Measurements from ENCODE around the gene ZBTB46. TPM values are rescaled to one million over a fixed set of nuclear protein-coding genes. Genes with fewer than 3 reads are reported as not detected.

Gene ZBTB46
- total RNA-seq, 1 experiment from 2014 or later = 15.9 TPM

DNA sequence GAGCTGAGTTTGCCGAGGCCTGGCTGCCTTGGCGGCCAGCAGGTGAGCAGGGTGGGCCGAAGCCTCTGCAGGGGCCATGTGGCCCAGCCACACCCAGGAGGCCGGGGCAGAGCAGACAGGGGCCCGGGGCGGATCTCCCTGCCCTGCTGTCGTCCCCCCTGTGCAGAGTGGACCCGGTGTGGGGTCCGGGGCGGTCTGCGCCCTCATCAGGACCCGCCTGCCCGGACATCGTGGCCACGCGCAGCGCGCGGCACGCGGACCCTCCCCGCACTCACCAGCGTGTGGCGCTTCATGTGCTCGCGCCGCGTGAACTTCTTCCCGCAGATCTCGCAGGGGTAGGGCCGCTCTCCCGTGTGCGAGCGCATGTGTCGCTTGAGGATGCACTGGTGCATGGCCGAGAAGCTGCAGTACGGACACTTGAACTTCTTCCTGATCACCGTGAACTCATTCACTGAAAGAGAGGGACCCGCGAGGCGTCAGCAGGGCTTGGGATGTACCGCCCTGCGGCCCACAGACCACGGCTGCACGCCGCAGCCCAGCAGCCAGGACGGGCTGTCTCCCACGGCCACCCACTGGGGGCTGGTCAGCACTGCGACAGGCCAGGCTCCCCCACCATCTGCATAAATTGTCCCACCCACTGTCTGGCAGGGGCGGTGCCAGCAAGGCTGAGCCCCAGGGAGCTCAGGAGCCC is 78.5 kb downstream of the ZBTB46 start:
- no peaks in the 10 kb centered on the region for H3K9me3 ChIP-seq
- no peak overlapping the region for H3K4me3 ChIP-seq
- DNase-seq = no peak
- H3K27me3 ChIP-seq = no peaks in the 10 kb centered on the region
- H3K36me3 ChIP-seq = no peaks in the 10 kb centered on the region; the same call in 1 of the 2 replicates

DNA sequence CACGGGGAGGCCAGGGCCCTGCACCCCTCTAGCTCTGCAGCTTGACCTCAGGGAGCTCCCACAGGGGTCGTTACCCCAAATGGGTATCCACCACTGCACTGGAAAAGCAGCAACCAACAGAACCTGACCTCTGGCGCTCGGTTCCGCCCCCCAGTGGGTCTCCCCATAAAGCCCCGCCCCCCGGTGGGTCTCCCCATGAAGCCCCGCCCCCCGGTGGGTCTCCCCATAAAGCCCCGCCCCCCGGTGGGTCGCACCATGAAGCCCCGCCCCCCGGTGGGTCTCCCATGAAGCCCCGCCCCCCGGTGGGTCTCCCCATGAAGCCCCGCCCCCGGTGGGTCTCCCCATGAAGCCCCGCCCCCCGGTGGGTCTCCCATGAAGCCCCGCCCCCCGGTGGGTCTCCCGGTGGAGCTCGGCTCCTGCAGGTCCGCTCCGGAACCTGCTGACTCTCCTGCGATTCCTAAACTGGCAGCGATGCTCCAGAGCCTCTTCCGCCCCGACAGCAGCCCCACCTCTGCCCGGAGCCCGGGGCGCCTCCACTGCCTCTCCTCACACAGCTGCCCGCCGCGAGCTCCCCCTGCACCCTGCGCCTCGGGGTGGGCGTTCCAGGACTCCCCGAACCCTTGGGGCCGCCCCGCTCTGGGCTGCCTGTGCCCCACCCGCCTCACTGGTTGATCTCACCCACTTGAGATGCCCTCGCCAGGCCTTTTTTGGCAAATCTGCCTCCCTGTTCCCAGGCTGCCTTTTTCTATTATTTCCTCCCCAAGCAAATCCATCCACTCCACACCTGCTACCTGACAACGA is 79.4 kb downstream of the ZBTB46 start:
- DNase-seq = no peak
- Histone ChIP-seq H3K9me3 (no peaks in the 10 kb centered on the region), H3K27me3 (no peaks in the 10 kb centered on the region), H3K36me3 (no peaks in the 10 kb centered on the region; the same call in 1 of the 2 replicates), H3K4me3 (no peak overlapping the region)

DNA sequence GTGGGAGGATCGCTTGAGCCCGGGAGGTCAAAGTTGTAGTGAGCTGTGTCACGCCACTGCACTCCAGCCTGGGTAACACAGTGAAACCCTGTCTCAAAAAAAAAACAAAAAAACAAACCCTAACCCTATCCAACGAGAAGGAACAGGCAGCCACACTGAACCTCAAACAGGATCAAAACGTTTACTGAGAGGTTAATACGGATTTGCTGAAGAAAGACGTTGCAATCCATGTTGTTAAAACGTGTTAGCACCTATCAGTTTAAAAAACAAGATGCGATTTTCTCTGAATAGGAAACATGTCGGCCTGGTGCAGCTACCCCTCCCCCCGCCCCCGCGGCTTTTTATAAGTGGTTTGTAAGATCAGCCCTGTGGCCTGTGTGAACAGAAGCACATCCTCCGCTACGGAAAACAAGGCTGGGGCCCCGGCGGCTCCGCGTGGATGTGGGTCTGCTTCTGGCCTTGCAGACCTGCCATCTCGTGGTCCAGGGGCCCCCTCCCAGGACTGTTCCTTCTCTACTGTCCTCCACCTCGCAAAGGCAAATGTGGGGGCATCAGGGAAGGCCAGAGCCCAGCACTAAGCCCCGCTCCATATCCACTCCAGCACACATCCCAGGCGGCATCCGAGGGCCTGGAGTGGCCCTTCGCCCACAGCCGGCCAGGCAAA is 80.1 kb downstream of the ZBTB46 start:
- Histone ChIP-seq H3K4me3 (no peak overlapping the region), H3K27me3 (no peaks in the 10 kb centered on the region), H3K9me3 (no peaks in the 10 kb centered on the region), H3K36me3 (no peaks in the 10 kb centered on the region; the same call in none of the 2 replicates)
- DNase-seq = no peak

DNA sequence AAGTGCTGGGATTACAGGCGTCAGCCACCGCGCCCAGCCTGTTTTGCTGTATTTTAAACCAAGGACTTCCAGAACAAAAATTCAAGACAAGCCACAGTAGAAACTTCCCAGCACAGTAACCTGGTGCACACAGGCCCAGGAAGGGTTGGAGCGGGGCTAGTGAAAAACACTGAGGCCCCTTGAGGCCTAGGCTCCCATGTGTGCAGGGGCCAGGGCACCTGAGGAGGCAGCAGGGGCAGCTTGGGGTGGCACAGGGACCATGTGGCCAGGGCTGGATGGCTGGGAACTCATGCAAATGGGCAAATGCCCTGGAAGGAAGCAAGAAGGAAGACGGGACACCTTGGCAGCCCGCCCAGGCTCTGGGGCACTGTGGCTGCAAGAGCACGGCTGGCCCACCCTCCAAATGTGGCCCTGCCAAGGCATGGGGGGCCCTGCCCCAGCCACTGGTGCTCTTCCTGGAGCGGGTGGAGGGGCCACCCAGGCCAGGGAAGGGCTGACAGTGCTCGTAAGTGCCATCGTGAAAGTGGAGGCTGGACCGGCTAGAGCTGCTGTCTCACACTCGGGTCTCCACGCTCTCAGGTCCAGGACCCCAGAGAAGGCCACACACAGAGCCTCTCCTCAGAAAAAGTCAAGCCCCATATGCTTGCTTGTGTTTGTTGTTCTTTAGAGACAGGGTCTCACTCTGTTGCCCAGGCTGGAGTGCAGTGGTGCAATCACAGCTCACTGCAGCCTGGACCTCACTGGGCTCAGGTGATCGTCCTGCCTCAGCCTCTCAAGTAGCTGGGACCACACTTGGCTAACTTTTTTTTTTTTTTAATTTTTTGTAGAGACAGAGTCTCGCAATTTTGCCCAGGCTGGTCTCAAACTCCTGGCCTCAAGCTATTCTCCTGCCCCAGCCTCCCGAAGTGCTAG is 81.2 kb downstream of the ZBTB46 start:
- DNase-seq = no peak
- Histone ChIP-seq H3K36me3 (no peaks in the 10 kb centered on the region; the same call in none of the 2 replicates), H3K9me3 (no peaks in the 10 kb centered on the region), H3K27me3 (no peaks in the 10 kb centered on the region), H3K4me3 (no peak overlapping the region)

DNA sequence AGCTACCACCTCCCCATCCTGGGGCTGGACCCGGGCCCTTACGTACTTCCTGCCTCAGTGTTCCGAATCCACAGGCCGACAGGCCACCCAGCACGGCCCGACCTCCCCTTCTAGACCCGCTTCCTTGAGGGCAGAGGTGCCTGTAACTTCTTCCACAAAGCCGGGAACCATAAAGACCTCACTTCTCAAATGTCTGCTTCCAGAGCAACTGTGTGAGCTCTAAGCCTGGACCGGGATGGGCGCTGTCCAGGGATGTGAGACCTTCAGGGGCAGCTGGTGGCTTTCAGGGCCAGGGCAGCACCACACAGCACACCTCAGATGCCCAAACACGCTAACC is 82.2 kb downstream of the ZBTB46 start:
- Histone ChIP-seq H3K27me3 (no peaks in the 10 kb centered on the region), H3K36me3 (peaks cover 2% of the 10 kb centered on the region), H3K4me3 (no peak overlapping the region), H3K9me3 (no peaks in the 10 kb centered on the region)
- no peak for DNase-seq

DNA sequence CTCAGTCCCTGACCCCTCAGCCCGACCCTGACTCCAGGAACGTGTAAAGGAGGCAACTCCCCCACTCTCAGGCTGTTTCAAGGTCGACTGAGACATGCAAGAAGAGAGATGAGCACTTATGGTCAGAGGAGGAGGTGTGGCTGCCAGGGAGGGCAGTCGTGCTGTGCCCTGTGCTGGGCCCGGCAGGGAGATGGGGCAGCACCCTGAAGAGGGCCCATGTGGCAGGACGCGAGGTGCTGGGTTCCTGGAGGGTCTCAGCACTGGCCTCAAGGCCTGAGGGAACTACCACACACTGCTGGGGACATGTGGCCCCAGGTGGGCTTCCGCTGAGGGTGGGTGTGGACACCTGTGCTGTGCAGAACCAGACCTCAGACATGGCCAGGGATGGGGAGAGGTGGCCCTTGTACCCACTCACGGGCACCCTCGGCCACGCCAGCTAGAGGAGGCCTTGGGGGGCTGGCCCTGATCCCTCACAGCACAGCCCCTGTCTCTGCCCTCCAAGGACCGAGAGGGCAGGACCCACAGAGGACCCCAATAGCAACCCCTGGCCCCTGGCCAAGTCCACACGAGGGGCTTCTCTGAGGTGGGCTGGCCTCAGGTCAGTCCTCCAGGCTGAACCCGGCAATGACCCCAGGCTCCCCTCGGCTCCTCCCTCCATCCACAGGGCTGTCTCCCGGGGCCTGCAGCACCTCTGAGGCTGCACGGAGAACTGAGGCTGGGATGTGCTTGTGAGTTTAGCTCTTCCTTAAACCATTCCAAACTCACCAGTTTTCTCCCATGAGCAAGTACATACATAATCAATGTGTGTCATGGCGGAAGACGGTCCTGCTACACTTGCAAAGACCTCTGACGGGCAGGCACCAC is 82.8 kb downstream of the ZBTB46 start:
- Histone ChIP-seq H3K27me3 (no peaks in the 10 kb centered on the region), H3K36me3 (peaks cover 8% of the 10 kb centered on the region), H3K4me3 (no peak overlapping the region), H3K9me3 (no peaks in the 10 kb centered on the region)
- DNase-seq = no peak

DNA sequence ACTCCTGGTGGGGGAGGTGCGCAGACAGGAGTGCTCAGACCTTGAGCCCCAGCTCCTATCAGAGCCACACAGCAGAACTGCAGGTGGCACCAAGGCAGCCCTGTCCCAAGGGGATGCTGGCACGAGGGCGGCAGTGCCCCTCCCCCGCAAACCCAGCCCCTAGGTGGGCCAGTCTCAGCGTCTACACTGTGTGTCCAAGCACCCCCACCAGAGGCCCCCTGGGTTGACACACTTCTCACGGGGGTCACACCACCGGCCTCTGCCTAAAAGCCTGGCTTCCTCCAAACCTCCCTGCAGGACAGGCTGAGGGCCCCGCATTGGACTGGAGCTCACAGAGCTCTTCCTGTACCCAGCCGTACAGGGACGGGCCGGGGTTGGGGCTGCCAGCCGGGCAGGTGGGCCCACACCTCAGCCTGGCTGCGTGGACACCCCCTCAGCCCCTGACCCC is 83.4 kb downstream of the ZBTB46 start:
- DNase-seq = no peak

DNA sequence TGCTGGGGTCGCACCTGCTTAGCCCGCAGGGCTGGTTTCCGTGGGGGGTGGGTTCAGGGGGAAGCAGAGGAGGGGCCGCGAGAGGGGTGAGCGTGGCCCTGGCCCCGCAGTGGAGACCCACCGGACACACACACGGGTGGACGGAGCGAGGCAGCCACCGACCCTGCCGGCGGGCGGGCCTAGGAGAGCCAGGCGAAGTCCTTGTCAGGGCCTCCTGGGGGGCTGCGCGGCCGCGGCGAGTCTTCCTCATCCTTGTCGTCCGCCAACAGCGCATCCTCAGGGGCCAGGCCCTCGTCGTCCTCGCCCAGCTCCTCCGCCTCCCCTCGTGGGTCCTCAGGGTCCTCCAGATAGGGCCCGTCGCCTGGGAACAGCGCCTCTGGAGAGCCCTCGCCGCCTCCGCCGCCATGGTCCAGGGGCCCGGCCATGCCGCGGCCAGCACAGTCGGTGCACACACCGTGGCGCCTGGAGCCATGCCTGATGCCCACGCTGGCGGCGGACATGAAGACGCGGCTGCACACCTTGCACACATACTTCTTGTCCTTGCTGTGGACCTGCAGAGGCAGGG is 84.2 kb downstream of the ZBTB46 start:
- H3K4me3 ChIP-seq = no peak overlapping the region
- no peaks in the 10 kb centered on the region for H3K9me3 ChIP-seq
- H3K36me3 ChIP-seq = peaks cover 21% of the 10 kb centered on the region
- H3K27me3 ChIP-seq = no peaks in the 10 kb centered on the region
- DNase-seq = no peak

More for the DNA sequence above, 83.4 kb downstream of the ZBTB46 start:
- Histone ChIP-seq H3K27me3 (no peaks in the 10 kb centered on the region), H3K9me3 (no peaks in the 10 kb centered on the region), H3K36me3 (peaks cover 13% of the 10 kb centered on the region), H3K4me3 (no peak overlapping the region)

DNA sequence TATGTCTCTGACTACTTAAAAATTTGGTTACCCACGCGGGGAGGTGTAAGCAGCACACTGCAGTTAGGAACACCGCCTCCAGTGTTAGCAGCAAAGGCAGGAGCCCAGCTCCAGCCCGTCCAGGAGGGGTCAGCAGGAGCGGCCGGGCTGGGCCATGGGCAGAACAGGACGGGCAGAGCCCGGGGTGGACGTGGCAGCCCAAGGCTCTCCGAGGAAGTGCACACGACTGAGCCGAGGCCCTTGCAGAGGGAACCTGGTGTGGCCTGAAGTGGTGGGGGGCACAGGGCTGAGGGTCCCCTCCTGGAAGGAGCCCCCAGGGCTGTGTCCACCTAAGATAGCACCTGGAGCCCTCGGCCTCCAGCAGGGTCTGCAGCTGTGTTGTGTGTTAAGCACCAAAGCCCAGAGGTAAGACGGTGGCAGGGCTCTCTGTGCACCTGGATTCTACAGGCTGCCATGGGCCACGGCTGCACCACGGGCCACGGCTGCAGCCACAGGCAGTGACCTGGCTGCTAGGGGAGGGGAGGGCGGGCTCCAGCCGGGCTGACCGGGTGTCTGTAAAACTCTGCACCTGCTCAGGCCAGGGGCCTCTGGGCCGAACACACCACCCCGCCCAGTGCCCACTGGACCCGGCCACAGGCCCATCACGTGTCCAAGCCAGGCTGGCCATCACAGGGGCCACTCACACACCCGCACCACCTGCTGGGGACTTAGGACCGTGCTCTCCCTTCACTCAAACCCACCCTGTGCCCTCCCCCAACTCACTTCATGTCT is 84.9 kb downstream of the ZBTB46 start:
- Histone ChIP-seq H3K27me3 (no peaks in the 10 kb centered on the region), H3K4me3 (no peak overlapping the region), H3K36me3 (peaks cover 28% of the 10 kb centered on the region), H3K9me3 (no peaks in the 10 kb centered on the region)
- DNase-seq = no peak

DNA sequence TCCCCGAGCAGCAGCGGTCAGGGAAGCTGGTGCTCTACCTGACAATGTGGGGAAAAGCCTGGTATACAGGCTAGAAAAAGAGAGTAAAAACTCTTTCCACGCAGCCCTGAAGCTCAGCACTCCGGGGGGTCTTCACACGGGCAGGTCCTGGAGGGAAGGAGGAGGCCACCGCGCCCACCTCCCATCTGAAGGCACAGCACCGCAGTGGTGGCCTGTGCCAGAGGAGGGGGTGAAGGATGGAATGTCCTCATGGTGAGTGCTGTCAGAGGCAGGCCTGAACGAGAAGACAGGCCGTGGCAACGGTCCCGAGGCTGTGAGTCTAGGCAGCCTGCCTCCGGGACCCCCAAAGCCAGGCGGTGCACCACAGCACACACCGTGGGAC is 85.6 kb downstream of the ZBTB46 start:
- Histone ChIP-seq H3K27me3 (no peaks in the 10 kb centered on the region), H3K4me3 (no peak overlapping the region), H3K9me3 (no peaks in the 10 kb centered on the region), H3K36me3 (peaks cover 31% of the 10 kb centered on the region)
- no peak for DNase-seq

DNA sequence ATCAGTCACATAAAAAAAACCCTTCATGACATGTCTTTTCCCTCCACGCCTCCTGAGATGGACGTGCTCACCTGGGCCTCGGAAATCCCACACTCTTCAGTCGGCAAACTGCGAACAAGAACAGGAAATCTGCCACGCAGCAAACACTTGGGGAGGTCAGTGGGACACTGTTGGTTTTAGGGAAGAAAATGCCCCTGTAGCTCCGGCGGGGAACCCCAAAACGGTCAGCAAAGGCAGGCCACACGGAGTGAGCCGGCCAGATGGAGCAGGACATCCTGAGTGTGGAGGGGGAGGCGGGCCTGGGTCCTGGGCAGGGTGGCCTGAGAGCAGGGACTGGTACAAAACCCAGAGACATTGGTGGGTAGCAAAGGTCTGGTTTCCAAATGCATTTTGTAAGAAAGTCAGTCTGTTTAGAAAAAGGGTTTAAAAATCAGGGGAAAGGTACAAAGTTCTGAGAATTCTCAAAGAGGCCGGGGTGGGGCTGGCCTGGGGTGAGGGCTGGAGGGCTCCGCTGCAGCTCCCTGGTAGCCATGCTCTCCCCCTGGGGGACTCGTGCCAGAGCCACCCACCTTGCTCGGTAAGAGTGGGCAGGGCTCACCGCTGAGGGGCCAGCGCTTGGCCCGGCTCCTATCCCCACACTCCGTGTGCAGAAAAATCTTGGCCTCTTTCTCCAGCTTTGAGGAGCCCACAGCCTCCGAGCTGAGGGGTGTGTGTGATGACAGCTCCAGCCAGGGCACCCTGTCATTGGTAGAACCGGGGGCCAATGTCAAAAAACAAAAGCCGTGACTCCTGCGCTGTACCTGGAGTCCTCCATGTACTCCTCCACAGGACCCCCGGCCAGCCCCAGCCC is 86.3 kb downstream of the ZBTB46 start:
- DNase-seq = no peak
- H3K4me3 ChIP-seq = no peak overlapping the region
- no peaks in the 10 kb centered on the region for H3K9me3 ChIP-seq
- peaks cover 31% of the 10 kb centered on the region for H3K36me3 ChIP-seq
- H3K27me3 ChIP-seq = no peaks in the 10 kb centered on the region

DNA sequence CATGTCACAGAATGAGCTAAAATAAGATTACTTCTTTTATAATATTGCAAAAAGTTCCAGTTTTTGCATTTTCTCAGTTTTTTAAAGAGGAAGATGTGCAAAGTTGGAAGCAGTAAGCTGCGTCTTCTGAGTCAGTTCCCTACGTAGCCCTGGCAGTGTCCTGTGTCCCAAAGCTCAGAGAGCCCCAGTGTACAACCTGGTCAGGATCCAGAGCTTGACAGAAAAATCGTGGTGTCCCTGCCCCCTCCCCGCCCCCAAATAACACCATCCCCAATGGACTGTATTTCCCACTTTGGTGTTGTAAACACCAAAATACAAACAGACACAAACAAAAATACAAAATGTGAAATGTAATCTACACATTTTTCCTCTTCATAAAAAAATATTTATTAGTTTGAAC is 86.9 kb downstream of the ZBTB46 start:
- Histone ChIP-seq H3K36me3 (peaks cover 31% of the 10 kb centered on the region), H3K9me3 (no peaks in the 10 kb centered on the region), H3K4me3 (no peak overlapping the region), H3K27me3 (no peaks in the 10 kb centered on the region)
- no peak for DNase-seq

DNA sequence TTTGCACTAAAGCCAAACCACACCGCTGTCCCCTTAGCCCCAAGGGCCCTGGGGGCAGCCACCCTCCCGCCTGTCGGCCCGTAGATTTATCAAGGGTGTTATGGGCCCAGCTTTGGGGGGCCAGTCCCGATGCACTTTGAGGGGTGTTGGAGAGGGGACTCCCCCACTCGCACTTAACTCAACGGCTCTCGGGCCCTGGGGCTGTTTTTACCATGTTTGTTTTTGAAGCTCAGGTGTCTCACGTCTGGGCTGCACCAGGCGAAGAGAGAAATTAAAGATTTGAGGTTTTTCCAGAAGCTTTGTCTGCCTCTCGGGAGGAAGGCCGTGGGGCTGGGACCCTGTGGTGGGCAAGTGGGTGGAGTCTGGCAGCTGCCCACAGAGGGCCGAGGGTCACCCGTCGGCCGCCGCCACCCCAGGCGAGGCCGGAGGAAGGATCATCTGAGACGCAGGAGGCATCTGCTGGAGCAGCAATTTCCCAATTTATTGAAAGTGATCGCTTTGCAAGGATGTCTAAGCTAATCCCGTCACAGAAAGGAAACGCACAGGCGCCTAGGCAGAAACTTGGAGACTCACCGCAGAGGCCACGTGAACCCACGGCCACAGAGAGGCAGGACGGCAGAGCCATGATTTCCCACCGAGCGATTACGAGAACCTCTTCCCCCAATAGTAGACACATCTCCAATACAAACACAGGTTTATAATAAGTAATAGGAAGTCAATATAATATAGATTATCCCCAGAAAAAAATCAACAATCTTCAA is 87.7 kb downstream of the ZBTB46 start:
- Histone ChIP-seq H3K27me3 (no peaks in the 10 kb centered on the region), H3K4me3 (no peak overlapping the region), H3K9me3 (no peaks in the 10 kb centered on the region), H3K36me3 (peaks cover 36% of the 10 kb centered on the region)
- DNase-seq = no peak

Data from MG63 (cell line).